Activated CD4-positive, alpha-beta T cell treated with anti-CD3 and anti-CD28 coated beads, Interleukin-2, Interleukin-6, amounts not matched to agents 100 ng/mL and 50 ng/mL, durations not matched to agents 16 hours and 8 hours (primary cell): ENCODE results near the gene IGSF8.
"Not testable (repeated sequence)": the region's sequence is repeated elsewhere in the genome, so short reads cannot be mapped to it uniquely, and the experiment has no call there.

ENCODE experiments used
- DNase-seq: peaks from one replicate; pipeline ENCODE4 v3.0.0-alpha.2; 2020

IGSF8 gene

GRCh38 chr1:160097911-160098851, at the start of gene IGSF8:
IGSF8 (minus strand) TSS chr1:160098619; CDS start chr1:160098472, 147 bp downstream.
- peak; percentile 93 for DNase-seq

GRCh38 chr1:160148121-160148520, 49.7 kb upstream of the IGSF8 start:
- no peak for DNase-seq

- DNase-seq = no peak
These were observed 47.7 kb upstream of the IGSF8 start for GRCh38 chr1:160146107-160146506.

GRCh38 chr1:160144921-160145320, 46.5 kb upstream of the IGSF8 start:
- DNase-seq = no peak

- DNase-seq = no peak
These were observed 45.3 kb upstream of the IGSF8 start for GRCh38 chr1:160143695-160144094.

- no peak for DNase-seq
These were observed 41.4 kb upstream of the IGSF8 start for GRCh38 chr1:160139840-160140239.

- DNase-seq = no peak
These were observed 38.9 kb upstream of the IGSF8 start for GRCh38 chr1:160137216-160137862.

GRCh38 chr1:160136926-160137200, 38.4 kb upstream of the IGSF8 start:
- no peak for DNase-seq

- DNase-seq = no peak
These were observed 37.9 kb upstream of the IGSF8 start for GRCh38 chr1:160136121-160136925.

- DNase-seq = no peak
These were observed 36.6 kb upstream of the IGSF8 start for GRCh38 chr1:160134791-160135572.

GRCh38 chr1:160133990-160134770, 35.8 kb upstream of the IGSF8 start:
- DNase-seq = no peak

GRCh38 chr1:160131803-160132565, 33.6 kb upstream of the IGSF8 start:
- DNase-seq = no peak

GRCh38 chr1:160130939-160131338, 32.5 kb upstream of the IGSF8 start:
- DNase-seq = no peak

- DNase-seq = no peak
These were observed 32.1 kb upstream of the IGSF8 start for GRCh38 chr1:160130486-160130885.

- DNase-seq = no peak
These were observed 31.5 kb upstream of the IGSF8 start for GRCh38 chr1:160129966-160130365.

GRCh38 chr1:160129558-160129957, 31.1 kb upstream of the IGSF8 start:
- no peak for DNase-seq

GRCh38 chr1:160129046-160129445, 30.6 kb upstream of the IGSF8 start:
- DNase-seq = no peak

- no peak for DNase-seq
These were observed 30.2 kb upstream of the IGSF8 start for GRCh38 chr1:160128636-160129035.

GRCh38 chr1:160127865-160128523, 29.6 kb upstream of the IGSF8 start:
- DNase-seq = no peak

GRCh38 chr1:160127381-160127780, 29.0 kb upstream of the IGSF8 start:
- DNase-seq = no peak

- not testable (repeated sequence) for DNase-seq
These were observed 27.9 kb upstream of the IGSF8 start for GRCh38 chr1:160126342-160126741.
